GM21717 (cell line): ENCODE measurements around the gene NHERF2.
"Not testable (repeated sequence)": the region's sequence is repeated elsewhere in the genome, so short reads cannot be mapped to it uniquely, and the experiment has no call there.

ENCODE experiments used
- ATAC-seq: cut with Tn5 transposase; IDR thresholded peaks from one replicate; pipeline ENCODE4 v1.9.1; 2021; ENCODE audit warnings: mild to moderate bottlenecking, moderate library complexity; ENCODE audit not compliant: unreplicated experiment

The NHERF2 gene

DNA sequence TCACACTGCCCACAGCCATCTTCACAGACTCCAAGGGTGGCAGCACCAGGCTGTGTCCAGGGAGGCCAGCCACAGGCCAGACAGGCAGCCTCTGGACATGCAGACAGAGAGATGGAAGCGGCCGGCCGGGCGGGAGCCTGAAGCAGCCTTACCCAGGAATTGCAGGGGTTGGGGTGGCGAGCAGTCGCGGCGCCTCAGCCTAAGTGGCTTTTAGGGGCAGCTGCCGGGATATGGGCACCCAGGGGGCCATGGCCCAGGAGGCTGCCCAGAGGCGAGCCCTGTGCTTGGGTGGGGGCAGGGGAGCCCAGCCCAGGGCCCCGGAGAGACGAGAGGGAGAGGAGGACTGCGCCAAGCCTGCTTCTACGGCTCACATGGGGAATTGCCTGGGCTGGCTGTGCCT, 1.5 kb upstream of the NHERF2 start:
- no peak for ATAC-seq

DNA sequence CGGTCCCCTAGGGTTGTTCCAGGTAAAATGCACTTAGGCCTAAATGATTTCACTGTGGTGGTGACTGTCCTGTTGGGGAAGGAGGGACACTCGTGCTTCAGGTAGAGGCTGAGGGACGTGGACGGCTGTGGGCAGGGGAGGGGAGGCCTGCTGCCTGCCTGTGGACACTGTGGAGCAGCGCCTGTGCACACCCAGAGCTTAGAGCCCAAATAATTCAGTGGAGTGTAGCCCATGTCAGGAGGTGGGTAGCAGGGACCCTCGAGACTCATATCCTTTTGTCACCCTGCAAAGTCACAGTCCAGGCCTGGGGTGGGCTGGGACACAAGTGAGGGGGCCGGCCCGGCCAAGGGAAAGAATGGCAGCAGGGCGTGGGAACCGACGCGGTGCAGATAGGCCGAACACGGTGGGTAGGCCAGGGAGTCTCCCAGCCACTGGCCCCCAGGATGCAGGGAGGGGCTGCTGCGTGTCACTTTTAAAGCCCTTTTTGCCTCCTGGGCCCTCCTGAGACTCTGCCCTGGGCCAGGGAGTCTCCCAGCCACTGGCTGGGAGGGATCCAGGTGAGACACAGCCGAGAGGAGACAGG, 733 bp upstream of the NHERF2 start:
- no peak for ATAC-seq

DNA sequence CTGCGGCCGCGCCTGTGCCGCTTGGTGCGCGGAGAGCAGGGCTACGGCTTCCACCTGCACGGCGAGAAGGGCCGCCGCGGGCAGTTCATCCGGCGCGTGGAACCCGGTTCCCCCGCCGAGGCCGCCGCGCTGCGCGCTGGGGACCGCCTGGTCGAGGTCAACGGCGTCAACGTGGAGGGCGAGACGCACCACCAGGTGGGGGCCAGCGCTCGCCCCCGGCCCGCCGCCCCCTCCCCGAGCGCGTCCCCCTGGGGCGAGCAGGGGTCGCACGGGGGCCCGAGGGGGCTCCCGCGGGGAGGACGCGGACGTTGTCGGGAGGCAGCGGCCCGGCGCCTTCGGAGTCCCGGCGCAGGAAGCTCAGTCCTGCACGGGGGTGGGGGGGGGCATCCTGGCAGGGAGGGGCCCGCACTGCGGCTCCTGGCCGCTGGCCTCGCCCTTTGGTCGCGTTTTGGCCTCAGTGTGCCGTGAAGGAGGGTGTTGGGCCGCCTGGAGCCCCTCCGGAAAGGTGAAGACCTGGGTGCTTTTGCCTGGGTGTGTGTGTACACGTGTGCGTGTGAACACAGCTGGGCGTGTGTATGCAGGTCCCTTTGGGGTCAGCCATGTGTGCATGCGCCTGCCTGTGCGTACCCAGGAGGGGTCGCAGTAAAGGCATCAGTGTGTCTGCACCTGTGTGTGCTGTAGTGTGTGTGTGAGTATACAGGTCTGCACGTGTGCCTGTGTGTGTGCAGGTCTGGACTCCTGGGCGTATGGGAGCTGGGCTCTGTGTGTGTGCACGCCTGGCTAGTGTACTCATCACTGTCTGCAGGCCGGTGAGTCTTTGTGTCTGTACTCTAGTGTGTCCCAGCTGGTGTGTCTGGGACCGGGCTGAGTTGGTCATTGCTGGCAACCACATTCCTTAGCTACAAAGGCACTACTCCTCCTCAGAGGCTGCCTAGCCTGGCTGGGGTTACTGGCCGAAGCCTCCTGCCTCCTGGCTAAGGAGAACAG, 615 bp downstream of the NHERF2 start:
- no peak for ATAC-seq

DNA sequence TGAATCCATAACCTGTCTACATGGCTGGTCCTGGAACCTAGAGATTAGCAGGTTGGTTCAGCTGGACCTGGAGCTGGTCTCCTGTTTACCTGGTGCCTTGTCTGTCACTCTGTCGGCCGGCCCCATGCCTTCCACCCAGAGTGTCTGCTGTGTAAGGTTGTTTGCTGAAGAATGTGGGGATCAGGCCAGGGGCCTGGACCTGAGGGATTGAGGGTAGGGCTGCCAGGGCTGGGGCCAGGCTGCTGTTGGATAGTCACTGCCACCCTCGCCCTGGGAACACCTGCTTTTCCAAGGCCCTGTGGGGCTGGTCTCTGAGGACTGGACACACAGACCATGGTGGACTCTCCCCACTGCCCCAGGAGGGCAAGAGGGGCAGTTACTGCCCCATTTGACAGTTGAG, 1.4 kb downstream of the NHERF2 start:
- no peak for ATAC-seq

DNA sequence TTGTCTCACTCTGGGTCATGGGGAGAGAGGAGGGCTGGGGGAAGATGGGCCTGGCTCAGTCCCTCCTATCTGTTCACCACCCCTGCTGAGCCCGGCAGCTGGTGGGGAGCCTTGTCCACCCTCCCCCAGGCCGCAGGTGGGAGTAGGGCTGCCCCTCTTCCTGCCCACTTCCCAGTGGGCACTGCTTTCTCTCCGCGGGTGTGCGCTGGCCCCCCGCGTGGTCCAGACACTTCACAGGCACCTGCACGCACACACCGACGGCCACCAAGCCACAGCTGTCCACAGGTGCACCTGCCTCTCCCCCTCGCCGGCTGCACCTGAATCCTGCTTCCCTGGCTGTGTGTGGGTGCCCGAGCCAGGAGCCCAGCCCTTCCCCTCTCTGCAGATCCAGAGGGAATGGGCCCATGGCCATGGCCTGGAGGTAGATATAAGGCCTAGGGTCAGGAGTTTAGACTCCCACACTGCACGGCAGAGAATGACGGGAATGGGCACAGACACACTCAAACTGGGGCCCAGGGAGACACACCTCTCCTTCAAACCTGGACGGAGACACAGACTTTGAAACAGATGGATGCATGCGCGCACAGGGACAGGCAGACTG, 2.0 kb downstream of the NHERF2 start:
- ATAC-seq = no peak

DNA sequence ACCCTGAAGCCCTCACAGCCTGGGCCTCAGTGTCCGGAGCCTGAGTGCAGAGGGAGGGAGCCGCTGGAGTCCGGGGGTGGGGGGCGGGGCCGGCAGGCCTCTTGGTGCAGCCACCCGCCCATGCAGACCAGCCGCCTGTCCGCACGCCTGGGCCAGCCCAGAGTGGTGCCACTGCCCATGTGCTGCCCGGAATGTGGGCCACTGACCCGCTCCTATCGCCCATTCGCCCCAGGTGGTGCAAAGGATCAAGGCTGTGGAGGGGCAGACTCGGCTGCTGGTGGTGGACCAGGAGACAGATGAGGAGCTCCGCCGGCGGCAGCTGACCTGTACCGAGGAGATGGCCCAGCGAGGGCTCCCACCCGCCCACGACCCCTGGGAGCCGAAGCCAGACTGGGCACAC, 2.6 kb downstream of the NHERF2 start:
- no peak for ATAC-seq

DNA sequence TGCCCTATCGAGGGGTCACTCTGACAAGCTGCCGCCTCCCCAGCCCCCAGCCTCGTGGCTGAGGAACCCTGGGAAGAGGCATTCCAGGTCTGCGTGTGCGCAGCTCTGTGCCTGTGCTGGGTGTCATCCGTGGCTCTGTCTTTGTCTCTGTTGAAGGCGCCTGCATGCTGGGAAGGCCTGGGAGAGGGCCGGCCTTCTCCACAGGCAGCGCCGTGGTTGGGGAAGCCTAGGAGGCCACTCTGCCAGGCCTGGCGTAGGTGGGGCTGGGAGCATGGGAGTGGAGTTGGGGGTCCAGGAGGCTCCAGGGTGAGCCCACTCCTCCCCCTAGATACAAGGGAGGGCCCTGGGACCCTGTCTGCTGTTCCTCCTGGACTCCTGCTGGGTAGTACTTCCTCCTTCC, 3.3 kb downstream of the NHERF2 start:
- ATAC-seq = no peak

DNA sequence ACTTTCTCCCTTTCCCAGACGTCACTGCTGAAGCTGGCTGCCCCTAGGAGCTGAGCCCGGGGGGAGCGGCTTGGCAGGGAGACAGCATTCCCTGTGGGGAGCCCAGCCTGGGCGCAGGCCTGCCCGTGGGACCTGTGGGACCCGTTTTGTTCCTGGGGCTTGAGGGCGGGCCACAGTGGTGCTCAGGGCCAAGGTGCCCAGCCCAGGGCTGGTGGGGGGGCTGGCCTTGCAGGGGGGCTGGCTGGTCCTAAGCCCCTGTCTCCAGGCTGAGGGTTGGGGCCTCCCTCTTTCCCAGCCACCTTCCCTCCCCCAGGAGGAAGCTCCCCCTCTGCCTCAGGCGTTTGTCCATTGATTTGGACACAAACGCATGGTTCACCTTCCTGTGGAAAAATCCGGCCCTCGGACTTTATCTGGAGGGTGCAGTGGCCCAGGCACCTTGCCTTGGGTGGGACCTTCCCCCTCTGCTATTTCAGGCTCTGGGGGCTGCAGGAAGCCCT, 4.4 kb downstream of the NHERF2 start:
- ATAC-seq = no peak

DNA sequence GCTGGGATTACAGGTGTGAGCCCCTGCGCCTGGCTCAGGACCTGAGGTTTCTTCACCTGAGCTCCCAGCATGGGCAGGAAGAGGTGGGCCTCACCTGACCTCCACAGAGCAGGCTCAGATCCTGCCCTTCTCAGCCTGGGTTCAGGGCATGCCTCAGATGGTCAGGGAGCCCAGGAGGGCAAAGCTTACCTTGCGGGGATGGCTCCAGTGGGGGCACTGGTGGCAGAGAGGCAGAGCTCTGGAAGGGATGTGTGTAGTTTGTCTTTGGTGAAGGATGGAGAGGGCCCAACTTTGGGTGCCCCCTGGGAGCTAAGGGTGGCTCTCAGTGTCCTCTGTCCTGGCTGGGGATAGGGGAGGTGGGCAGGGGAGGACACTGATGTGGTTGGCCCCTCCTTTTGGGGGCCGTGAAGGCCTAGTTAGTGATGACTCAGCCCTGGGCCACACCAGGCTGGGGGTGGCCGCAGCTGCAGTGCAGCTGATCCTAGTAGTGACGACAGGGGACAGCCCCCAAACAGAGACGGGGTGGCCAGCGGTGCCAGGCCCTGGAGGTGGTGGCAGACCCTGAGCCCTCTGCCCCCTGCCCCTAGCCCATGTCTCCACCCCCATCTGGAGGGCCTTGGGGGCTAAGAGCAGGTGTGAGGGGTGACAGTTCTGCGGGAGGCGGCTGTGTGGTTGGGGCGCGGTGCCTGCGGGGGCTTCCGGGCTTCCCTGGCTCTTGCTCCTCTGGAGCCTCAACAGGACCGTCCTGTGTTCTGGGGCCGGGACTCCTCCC, 5.8 kb downstream of the NHERF2 start:
- ATAC-seq = no peak

DNA sequence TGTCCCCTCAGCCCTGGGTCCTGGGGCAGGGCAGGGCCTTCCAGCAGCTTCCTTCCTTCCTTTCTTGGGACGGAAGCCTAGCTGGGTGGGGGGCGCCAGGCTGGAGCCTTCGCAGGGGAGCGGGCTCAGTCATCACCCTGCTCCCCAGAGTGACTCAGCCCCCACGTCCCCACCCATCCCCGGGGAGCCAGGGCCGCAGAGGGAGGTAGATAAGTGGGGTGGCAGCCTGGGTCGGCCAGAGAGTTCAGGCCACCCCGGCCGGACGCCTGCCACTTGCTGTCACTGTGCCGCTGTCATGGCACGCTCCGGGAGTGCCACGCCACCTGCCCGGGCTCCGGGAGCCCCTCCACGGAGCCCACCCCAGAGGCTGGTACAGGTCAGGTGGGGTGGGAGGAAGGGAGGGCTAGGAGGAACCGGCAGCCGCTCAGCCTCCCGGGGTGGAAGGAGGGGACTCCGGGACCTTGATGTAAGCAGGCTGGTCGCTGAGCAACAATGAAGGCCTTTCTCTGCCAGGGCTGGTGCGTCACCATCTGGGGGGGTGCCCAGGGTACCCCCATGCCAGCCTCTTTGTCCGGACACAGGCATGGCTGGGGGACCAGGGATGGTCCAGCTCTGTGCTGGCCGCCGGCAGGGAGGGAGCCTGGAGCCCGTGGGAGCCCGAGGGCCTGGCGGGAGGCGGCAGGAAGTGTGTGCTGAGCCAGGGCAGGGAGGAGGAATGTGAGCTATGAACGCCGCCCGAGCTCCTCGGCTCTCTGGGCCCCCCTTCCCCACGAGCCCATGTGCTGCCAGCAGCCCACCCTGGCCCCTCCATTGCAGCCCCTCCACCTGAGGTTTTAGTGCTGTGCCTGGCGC, 6.6 kb downstream of the NHERF2 start:
- ATAC-seq = no peak

DNA sequence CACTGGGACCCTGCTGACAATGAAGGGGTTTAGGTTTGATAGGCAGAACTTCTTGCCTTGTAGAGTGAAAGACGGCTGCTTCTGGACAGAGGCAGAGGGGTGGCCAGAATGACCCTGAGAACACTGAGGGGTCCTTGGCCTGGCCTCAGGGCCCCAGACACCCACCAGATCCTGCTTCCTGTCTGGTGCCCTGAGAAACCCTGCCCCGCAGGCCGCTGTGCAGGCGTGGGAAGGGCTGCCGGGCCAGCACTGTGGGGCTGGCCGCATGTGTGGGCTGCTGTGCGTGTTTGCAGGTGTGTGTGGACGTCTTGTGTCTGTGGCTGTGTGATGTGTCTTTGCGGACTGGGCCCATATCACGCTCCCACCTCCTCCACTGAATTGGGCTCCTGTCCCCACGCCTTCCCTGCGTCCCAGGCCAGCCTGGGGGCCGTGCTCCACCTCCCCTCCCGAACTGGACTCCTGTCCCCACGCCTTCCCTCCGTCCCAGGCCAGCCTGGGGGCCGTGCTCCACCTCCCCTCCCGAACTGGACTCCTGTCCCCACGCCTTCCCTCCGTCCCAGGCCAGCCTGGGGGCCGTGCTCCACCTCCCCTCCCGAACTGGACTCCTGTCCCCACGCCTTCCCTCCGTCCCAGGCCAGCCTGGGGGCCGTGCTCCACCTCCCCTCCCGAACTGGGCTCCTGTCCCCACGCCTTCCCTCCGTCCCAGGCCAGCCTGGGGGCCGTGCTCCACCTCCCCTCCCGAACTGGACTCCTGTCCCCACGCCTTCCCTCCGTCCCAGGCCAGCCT, 7.4 kb downstream of the NHERF2 start:
- not testable (repeated sequence) for ATAC-seq

DNA sequence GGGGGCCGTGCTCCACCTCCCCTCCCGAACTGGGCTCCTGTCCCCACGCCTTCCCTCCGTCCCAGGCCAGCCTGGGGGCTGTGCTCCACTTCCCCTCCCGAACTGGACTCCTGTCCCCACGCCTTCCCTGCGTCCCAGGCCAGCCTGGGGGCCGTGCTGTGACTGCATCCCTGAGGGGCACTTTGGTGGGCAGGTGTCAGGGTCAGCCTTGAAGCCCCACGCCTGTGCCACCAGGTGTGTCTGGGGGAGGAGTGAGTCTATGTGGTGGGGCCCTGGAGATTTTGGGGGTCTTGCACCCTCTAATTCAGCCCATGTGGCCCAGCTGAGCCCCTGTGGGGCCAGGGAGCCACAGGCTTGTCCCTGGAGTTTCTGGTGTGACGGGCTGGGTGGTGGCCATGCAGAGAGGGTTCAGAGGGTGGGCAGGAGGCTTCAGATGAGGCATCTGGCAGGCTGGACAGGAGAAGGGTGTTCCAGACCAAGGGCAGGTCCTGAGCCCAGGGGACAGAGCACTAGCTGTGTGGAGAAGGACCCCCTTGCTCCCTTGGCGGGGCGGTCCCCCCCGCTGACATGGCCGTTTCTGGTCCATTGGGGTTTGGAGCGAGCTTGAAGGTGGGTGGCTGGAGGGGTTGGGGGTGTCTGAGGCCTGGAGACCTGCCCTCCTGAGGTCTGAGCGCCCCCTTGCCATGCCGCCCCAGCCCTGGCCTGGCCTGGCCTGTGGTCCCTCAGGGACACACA, 8.2 kb downstream of the NHERF2 start:
- ATAC-seq = no peak

DNA sequence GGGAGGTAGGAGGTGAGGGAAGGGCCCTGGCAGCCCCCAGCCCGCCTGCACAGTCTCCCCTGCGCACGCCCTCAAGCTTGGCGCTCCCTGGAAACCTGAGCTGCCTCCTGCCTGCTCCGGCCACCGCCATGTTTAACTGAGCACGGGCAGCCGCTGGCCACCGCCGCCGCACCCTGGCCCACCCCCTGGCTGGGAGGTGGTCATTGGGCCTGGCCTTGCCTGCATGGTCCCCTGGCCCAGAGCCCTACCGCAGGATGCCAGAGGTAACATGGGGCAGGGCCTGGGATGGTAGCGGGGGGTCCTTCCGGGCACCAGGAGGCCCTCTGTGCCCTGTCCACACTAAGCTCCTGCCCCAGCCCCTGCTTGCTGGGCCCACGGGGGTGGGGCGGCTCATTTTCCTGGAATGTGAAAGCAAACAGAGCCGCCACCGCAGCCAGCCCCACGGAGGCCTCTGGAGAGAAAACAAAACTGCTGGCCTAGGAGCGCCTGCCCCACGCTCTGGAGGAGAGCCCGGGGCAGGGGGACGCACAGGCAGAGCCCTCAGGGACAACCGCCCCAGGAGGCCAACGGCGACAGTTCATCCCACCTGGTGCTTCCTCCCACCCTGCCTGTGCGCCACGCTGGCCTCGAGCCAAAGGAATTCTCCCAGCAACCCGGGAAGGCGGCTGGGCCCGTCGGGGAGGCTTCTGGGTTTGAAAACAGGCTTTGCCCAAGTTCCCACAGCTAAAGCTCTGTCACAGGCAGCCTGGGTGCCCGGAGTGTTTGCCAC, 8.9 kb downstream of the NHERF2 start:
- ATAC-seq = no peak

DNA sequence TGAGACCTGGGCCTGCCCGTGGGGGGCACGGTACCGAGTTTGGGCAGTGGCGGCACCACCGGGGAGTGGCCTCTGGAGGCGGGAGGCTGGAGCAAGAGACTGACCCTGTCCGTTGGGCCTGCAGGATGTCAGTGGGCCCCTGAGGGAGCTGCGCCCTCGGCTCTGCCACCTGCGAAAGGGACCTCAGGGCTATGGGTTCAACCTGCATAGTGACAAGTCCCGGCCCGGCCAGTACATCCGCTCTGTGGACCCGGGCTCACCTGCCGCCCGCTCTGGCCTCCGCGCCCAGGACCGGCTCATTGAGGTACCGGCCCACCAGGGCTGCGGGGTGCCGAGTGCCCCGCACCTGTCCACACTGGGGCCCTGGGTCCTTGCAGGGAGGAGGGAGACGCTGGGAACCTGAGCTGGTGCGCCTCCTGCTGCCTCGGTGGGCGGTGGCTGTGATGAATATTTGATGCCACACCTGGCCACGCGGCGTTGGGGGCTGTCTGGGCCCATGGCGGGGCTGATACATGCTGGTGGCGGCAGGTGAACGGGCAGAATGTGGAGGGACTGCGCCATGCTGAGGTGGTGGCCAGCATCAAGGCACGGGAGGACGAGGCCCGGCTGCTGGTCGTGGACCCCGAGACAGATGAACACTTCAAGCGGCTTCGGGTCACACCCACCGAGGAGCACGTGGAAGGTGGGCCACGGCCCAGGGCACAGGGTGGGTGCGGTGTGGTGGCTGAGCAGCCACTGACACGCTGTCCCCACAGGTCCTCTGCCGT, 9.7 kb downstream of the NHERF2 start:
- ATAC-seq = no peak

DNA sequence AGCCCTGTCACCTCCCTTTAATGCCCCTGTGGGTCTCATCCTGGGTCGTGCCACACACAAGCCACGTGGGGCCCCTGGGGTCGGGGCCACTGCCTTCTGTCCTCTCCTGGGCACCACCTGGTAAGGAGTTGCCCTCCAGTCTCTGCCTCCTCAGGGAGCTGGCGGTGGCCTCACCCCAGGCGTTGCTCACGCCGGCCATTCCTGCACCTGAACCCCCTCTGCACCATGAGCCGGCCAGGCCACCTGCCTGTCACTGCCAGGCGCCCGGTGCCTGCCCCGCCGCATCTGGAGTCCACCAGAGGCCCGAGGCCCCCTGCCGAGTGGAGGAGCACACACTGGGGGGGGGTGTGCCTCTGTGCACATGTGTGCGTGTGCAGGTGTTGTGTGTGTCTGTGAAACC, 10.4 kb downstream of the NHERF2 start:
- ATAC-seq = no peak

DNA sequence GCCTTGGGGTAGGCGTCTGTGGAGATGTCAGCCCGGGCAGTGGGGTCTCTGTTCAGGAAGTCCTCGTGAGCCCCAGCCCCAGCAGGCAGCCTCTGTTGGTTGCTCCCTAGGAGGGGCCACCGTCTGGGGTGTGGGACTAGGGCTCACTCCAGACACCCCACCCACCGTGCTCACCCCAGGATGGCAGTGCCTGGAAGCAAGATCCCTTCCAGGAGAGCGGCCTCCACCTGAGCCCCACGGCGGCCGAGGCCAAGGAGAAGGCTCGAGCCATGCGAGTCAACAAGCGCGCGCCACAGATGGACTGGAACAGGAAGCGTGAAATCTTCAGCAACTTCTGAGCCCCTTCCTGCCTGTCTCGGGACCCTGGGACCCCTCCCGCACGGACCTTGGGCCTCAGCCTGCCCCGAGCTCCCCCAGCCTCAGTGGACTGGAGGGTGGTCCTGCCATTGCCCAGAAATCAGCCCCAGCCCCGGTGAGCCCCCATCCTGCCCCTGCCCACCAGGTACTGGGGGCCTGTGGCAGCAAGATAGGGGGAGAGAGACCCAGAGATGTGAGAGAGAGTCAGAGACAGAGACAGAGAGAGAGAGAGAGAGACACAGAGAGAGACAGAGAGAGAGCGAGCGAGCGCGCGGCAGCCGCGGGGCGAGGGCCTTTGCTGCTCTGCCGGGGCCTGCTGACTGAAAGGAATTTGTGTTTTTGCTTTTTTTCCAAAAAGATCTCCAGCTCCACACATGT, 11.1 kb downstream of the NHERF2 start:
- no peak for ATAC-seq
